Fibroblast of lung (primary cell): ENCODE data around the gene MBD5. TPM values are rescaled to one million over a fixed set of nuclear protein-coding genes. Genes with fewer than 3 reads are reported as not detected.

Source experiments
- DNase-seq, 2 donors: peaks; one replicate each; pipeline versions ENCODE4 v3.0.0 to v3.0.0-alpha.2; 2010; ENCODE audit warnings: low read depth in 2 of 2
- H2AFZ ChIP-seq: 2 replicates; pipeline ENCODE4 v1.5.1; 2012; ENCODE audit warnings: low read length, control low read depth, inconsistent platforms
- H3K27ac ChIP-seq: 2 replicates; pipeline ENCODE4 v1.5.1; 2011; ENCODE audit warnings: low read length, control low read depth; ENCODE audit not compliant: insufficient read depth
- H3K27me3 ChIP-seq: 2 replicates; pipeline ENCODE4 v1.5.1; 2011; ENCODE audit warnings: mild to moderate bottlenecking, low read length; ENCODE audit not compliant: control insufficient read depth, insufficient read depth
- H3K36me3 ChIP-seq: 2 replicates; pipeline ENCODE4 v1.5.1; 2011; ENCODE audit warnings: low read length; ENCODE audit not compliant: control insufficient read depth, insufficient read depth
- H3K4me1 ChIP-seq: 2 replicates; pipeline ENCODE4 v1.5.1; 2011; ENCODE audit warnings: low read length; ENCODE audit not compliant: control insufficient read depth, insufficient read depth; ENCODE audit errors: extremely low read depth
- H3K4me2 ChIP-seq: 2 replicates; pipeline ENCODE4 v1.5.1; 2011; ENCODE audit warnings: low read length, control low read depth; ENCODE audit not compliant: insufficient read depth; ENCODE audit errors: extremely low read depth
- H3K4me3 ChIP-seq, 4 experiments: fragments of 200-600 bp in 1 of 4; sonication (generic) in 1 of 4; replicated peaks in 1 of 4; 2 replicates each; pipeline ENCODE4 v1.5.1; 2011 to 2016; ENCODE audit warnings: low read length in 4 of 4, low read depth in 3 of 4, mild to moderate bottlenecking in 3 of 4, control low read depth in 2 of 4, inconsistent platforms in 1 of 4, mixed read lengths in 1 of 4; ENCODE audit not compliant: insufficient read depth in 1 of 4; ENCODE audit errors: control extremely low read depth in 1 of 4
- H3K79me2 ChIP-seq: 2 replicates; pipeline ENCODE4 v1.5.1; 2012; ENCODE audit warnings: mild to moderate bottlenecking, low read length, inconsistent platforms; ENCODE audit not compliant: control insufficient read depth, insufficient read depth
- H3K9ac ChIP-seq: 2 replicates; pipeline ENCODE4 v1.5.1; 2011; ENCODE audit warnings: mild to moderate bottlenecking, low read length, control low read depth; ENCODE audit not compliant: insufficient read depth
- H3K9me3 ChIP-seq: 2 replicates; pipeline ENCODE4 v1.5.1; 2012; ENCODE audit warnings: low read depth, low read length; ENCODE audit not compliant: control insufficient read depth, insufficient read depth
- H4K20me1 ChIP-seq: 2 replicates; pipeline ENCODE4 v1.5.1; 2011; ENCODE audit warnings: low read length; ENCODE audit not compliant: control insufficient read depth, insufficient read depth; ENCODE audit errors: extremely low read depth
- CTCF ChIP-seq, 2 donors: IDR thresholded peaks in 1 of 2; conservative IDR thresholded peaks in 1 of 2; 1 replicate in 1 of 2; 2 replicates in 1 of 2; pipeline ENCODE4 v1.5.1; 2011 to 2012; ENCODE audit warnings: low read length in 2 of 2, control low read depth in 1 of 2, inconsistent platforms in 1 of 2, low read depth in 1 of 2, mild to moderate bottlenecking in 1 of 2
- EZH2 ChIP-seq: IDR thresholded peaks from 2 replicates; pipeline ENCODE4 v1.5.1; 2012; ENCODE audit warnings: low read length, control low read depth, mild to moderate bottlenecking; ENCODE audit errors: missing control alignments
- polyA plus RNA-seq, 2 donors: library from polyadenylated mRNA; depleted of rRNA in 1 of 2; stranded (reverse) in 1 of 2; unstranded in 1 of 2; fragments of >200 nt; gene quantifications; 2 replicates each; pipeline ENCODE4 v1.2.1, GENCODE V29; 2011 to 2012; ENCODE audit warnings: missing spikeins in 1 of 2
- total RNA-seq: library from RNA; depleted of rRNA; stranded (reverse); fragments of >200 nt; gene quantifications from 2 replicates; pipeline ENCODE4 v1.2.1, GENCODE V29; 2014

MBD5 gene
- total and polyA plus RNA-seq, 2 donors (not counting 1 experiment from before 2014, with no cell fraction given) = 26.1 to 32.4 TPM

- Histone ChIP-seq H4K20me1 (no peaks in the 10 kb centered on the region), H3K9me3 (no peaks in the 10 kb centered on the region), H3K9ac (no peak overlapping the region), H3K27ac (no peak overlapping the region), H3K79me2 (no peaks in the 10 kb centered on the region), H3K36me3 (no peaks in the 10 kb centered on the region), H3K27me3 (no peaks in the 10 kb centered on the region), H3K4me3 (no peak overlapping the region), H3K4me1 (no peaks in the 10 kb centered on the region), H3K4me2 (no peak overlapping the region), H2AFZ (no peak overlapping the region)
- no peak for DNase-seq
- no peak for TF ChIP-seq EZH2
- TF ChIP-seq CTCF (conservative IDR thresholded peaks at IDR 0.05 in 1 of 2, IDR thresholded peaks at IDR 0.05 in 1 of 2; ENCODE audit: low read depth in 1 of 2, low read length in 2 of 2) = no peak
These were observed 510.3 kb downstream of the MBD5 start for GRCh38 chr2:148531235-148531634.

- Histone ChIP-seq H2AFZ (no peak overlapping the region), H3K36me3 (no peaks in the 10 kb centered on the region), H3K4me1 (no peaks in the 10 kb centered on the region), H3K4me3 (no peak overlapping the region), H3K4me2 (no peak overlapping the region), H3K9me3 (no peaks in the 10 kb centered on the region), H3K79me2 (no peaks in the 10 kb centered on the region), H3K27me3 (no peaks in the 10 kb centered on the region), H3K9ac (no peak overlapping the region), H3K27ac (no peak overlapping the region), H4K20me1 (no peaks in the 10 kb centered on the region)
- TF ChIP-seq CTCF (conservative IDR thresholded peaks at IDR 0.05 in 1 of 2, IDR thresholded peaks at IDR 0.05 in 1 of 2; ENCODE audit: low read depth in 1 of 2, low read length in 2 of 2) (no peak), EZH2 (no peak)
- no peak for DNase-seq
These were observed 511.0 kb downstream of the MBD5 start for GRCh38 chr2:148531669-148532428.

- no peaks in the 10 kb centered on the region for H3K27me3 ChIP-seq
- H3K79me2 ChIP-seq = no peaks in the 10 kb centered on the region
- no peaks in the 10 kb centered on the region for H3K36me3 ChIP-seq
- H4K20me1 ChIP-seq = no peaks in the 10 kb centered on the region
- no peaks in the 10 kb centered on the region for H3K9me3 ChIP-seq
- no peak overlapping the region for H2AFZ ChIP-seq
- TF ChIP-seq EZH2 (no peak), CTCF (conservative IDR thresholded peaks at IDR 0.05 in 1 of 2, IDR thresholded peaks at IDR 0.05 in 1 of 2; ENCODE audit: low read depth in 1 of 2, low read length in 2 of 2) (no peak)
- no peaks in the 10 kb centered on the region for H3K4me1 ChIP-seq
- no peak overlapping the region for H3K4me2 ChIP-seq
- no peak overlapping the region for H3K27ac ChIP-seq
- no peak for DNase-seq
- no peak overlapping the region for H3K4me3 ChIP-seq
- no peak overlapping the region for H3K9ac ChIP-seq
These were observed 512.1 kb downstream of the MBD5 start for GRCh38 chr2:148533004-148533403.
